Mammary epithelial cell (primary cell): ENCODE measurements around the gene APBA2.

Source experiments
- EZH2 ChIP-seq: IDR thresholded peaks from 2 replicates; pipeline ENCODE4 v1.6.1; 2012; ENCODE audit warnings: low read length, inconsistent platforms, borderline replicate concordance
- TF ChIP-seq, protein P1 (sequence below), 2 donors: IDR thresholded peaks in 1 of 2; conservative IDR thresholded peaks in 1 of 2; 2 replicates each; pipeline ENCODE4 v1.5.1; 2011 to 2012; ENCODE audit warnings: inconsistent platforms in 2 of 2, low read length in 2 of 2, mild to moderate bottlenecking in 2 of 2, control low read depth in 1 of 2, low read depth in 1 of 2; ENCODE audit not compliant: insufficient read depth in 1 of 2; ENCODE audit errors: extremely low read depth in 1 of 2

DNA sequence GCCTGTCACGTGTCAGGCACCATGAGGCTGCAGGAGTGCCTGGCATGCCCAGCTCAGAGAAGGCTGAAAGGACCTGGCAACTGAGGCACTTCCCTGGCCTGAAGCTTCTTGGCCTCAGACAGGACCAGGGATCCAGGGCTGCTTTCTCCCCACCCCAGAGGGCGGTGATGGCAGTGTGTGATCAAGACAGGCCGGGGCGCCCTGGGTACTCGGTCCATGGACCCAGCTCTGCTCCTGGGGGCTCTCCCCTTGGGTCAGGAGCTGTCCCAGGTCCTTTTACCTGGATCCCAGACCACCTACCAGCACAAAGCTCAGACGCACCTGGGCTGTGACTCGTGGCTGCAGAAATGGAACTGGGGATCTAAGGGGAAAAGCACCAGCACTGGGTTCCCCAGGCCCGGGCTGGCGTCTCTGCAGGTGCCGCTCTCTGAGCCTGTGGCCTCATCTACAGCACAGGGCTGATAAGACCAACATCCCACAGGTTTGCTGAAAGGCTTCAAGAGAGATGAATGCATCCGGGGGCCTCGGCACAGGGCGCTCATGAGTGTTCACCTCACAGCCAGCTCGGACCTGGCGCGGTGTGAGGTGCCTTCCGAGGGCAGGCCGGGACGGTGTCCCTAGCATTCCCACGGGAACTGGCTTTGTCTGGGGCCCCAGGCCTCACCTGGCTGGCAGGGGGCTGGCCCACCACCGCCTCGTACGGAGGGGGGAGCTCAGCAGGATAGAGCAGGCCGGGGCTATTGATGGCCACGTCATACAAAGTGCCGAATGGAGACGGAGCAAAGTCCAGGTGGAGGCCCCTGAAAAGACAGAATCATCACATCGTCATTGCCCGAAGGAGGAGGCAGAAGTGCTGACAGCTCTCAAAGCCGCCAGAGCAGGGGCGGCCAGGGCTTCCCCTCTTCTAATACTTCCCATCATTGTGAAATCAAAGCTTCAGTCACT lies 250.2 kb downstream of the APBA2 start:
- TF ChIP-seq, protein P1, sequence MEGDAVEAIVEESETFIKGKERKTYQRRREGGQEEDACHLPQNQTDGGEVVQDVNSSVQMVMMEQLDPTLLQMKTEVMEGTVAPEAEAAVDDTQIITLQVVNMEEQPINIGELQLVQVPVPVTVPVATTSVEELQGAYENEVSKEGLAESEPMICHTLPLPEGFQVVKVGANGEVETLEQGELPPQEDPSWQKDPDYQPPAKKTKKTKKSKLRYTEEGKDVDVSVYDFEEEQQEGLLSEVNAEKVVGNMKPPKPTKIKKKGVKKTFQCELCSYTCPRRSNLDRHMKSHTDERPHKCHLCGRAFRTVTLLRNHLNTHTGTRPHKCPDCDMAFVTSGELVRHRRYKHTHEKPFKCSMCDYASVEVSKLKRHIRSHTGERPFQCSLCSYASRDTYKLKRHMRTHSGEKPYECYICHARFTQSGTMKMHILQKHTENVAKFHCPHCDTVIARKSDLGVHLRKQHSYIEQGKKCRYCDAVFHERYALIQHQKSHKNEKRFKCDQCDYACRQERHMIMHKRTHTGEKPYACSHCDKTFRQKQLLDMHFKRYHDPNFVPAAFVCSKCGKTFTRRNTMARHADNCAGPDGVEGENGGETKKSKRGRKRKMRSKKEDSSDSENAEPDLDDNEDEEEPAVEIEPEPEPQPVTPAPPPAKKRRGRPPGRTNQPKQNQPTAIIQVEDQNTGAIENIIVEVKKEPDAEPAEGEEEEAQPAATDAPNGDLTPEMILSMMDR (conservative IDR thresholded peaks at IDR 0.05 in 1 of 2, IDR thresholded peaks at IDR 0.05 in 1 of 2; ENCODE audit: extremely low read depth in 1 of 2, insufficient read depth in 1 of 2, low read depth in 1 of 2, low read length in 2 of 2) = no peak
- no peak for TF ChIP-seq EZH2
